ENCODE data around the gene BACH1.

BACH1 gene

GRCh38 chr21:29382030-29382654 is 83.4 kb downstream of the BACH1 start:
- no peak for DNase-seq (ENCODE audit: low spot score)

- DNase-seq (ENCODE audit: low spot score): no peak
These were observed 86.1 kb downstream of the BACH1 start for GRCh38 chr21:29384683-29385359.

GRCh38 chr21:29385934-29386520 is 87.3 kb downstream of the BACH1 start:
- DNase-seq (ENCODE audit: low spot score): no peak

- DNase-seq (ENCODE audit: low spot score): no peak
These were observed 88.1 kb downstream of the BACH1 start for GRCh38 chr21:29386803-29387202.

- DNase-seq (ENCODE audit: low spot score): no peak
These were observed 88.9 kb downstream of the BACH1 start for GRCh38 chr21:29387598-29387997.

- no peak for DNase-seq (ENCODE audit: low spot score)
These were observed 90.4 kb downstream of the BACH1 start for GRCh38 chr21:29389136-29389535.

GRCh38 chr21:29390778-29391177 is 92.1 kb downstream of the BACH1 start:
- no peak for DNase-seq (ENCODE audit: low spot score)

- DNase-seq (ENCODE audit: low spot score): no peak
These were observed 95.3 kb downstream of the BACH1 start for GRCh38 chr21:29394051-29394450.
